Epithelial cell of esophagus (primary cell): Measurements from ENCODE around the gene FABP3.

ENCODE experiments used
- DNase-seq: peaks from one replicate; pipeline ENCODE4 v3.0.0; 2010; ENCODE audit warnings: low read depth
- H3K4me3 ChIP-seq: 2 replicates; pipeline ENCODE4 v1.5.1; 2011; ENCODE audit warnings: mild to moderate bottlenecking, low read length, control low read depth
- CTCF ChIP-seq: IDR thresholded peaks from 2 replicates; pipeline ENCODE4 v1.5.1; 2011; ENCODE audit warnings: low read depth, mild to moderate bottlenecking, low read length, control low read depth, inconsistent platforms; ENCODE audit not compliant: insufficient read depth; ENCODE audit errors: missing control alignments

The FABP3 gene

GRCh38 chr1:31364561-31365250 is 8.2 kb downstream of the FABP3 start:
- no peak for TF ChIP-seq CTCF
- no peak for DNase-seq
- no peak overlapping the region for H3K4me3 ChIP-seq

GRCh38 chr1:31362032-31362431 is 10.8 kb downstream of the FABP3 start:
- no peak overlapping the region for H3K4me3 ChIP-seq
- DNase-seq: no peak
- no peak for TF ChIP-seq CTCF

- no peak for TF ChIP-seq CTCF
- H3K4me3 ChIP-seq: no peak overlapping the region
- DNase-seq: no peak
Measured at GRCh38 chr1:31361607-31362006, 11.3 kb downstream of the FABP3 start.

- TF ChIP-seq CTCF: no peak
- no peak for DNase-seq
- H3K4me3 ChIP-seq: no peak overlapping the region
Measured at GRCh38 chr1:31356427-31356826, 16.4 kb downstream of the FABP3 start.

- no peak for TF ChIP-seq CTCF
- no peak for DNase-seq
- H3K4me3 ChIP-seq: no peak overlapping the region
Measured at GRCh38 chr1:31354283-31354682, 18.6 kb downstream of the FABP3 start.

DNA sequence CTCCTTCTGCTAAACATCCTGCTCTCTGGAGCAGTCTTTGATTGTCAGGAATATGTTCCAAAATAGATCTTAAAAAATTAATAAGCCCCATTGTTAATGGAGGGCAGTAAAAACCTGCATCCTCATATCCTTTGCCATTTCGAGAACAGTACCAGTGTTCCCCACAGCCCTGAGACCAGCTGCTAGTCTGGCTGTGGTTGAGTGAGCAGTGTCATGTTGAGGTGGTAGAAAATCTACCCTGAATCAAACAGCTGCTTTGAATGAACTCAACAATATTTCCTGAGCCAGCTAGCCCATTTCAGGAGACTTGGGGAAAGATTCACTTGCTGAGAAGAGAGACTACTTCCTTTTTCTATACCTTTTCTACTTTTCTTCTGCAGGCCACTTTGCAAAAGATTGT is 24.4 kb downstream of the FABP3 start:
- H3K4me3 ChIP-seq: no peak overlapping the region
- TF ChIP-seq CTCF: no peak
- no peak for DNase-seq

- H3K4me3 ChIP-seq: no peak overlapping the region
- no peak for TF ChIP-seq CTCF
- DNase-seq: no peak
Measured at GRCh38 chr1:31346785-31347184, 26.1 kb downstream of the FABP3 start.
